IMR-90 (cell line): ENCODE data around the gene SNRNP40. TPM values are rescaled to one million over a fixed set of nuclear protein-coding genes. Genes with fewer than 3 reads are reported as not detected.

Experiments used
- ATAC-seq: fragments of 200-7000 bp; cut with Tn5 transposase; 2 replicates; pipeline ENCODE4 v1.9.1; 2020; ENCODE audit warnings: low read depth, mild to moderate bottlenecking, moderate library complexity
- BruUV-seq: library from RNA; stranded (reverse); fragments of 400-500 nt; replicated peaks from 2 replicates; lab custom pipeline; 2021; lab: Mats Ljungman, UMichigan
- CTCF ChIA-PET: fragments of 300-600 bp; formaldehyde crosslinking; extraction: SDS; loops from one replicate; lab custom pipeline; 2021; ENCODE audit warnings: antibody characterized with exemption; lab: Yijun Ruan, JAX
- POLR2A ChIA-PET: fragments of 300-600 bp; sonication (Branson Sonifier 250); formaldehyde crosslinking; loops from one replicate; lab custom pipeline; 2022; ENCODE audit warnings: antibody characterized with exemption; ENCODE audit not compliant: unreplicated experiment; lab: Charles Lee
- DNase-seq: peaks from one replicate; pipeline ENCODE4 v3.0.0; 2013
- H2AFZ ChIP-seq: replicated peaks from 2 replicates; pipeline ENCODE3; 2013; ENCODE audit warnings: low read length, mild to moderate bottlenecking; ENCODE audit not compliant: poor library complexity
- H2AK5ac ChIP-seq: 2 replicates; pipeline ENCODE4 v1.6.1; 2013; ENCODE audit warnings: low read depth, low read length, inconsistent platforms
- H2AK9ac ChIP-seq: replicated peaks from 2 replicates; pipeline ENCODE3; 2013; ENCODE audit warnings: mild to moderate bottlenecking, low read depth, low read length, moderate library complexity; ENCODE audit not compliant: poor library complexity
- H2BK120ac ChIP-seq: 2 replicates; pipeline ENCODE4 v1.6.1; 2013; ENCODE audit warnings: low read depth, low read length, inconsistent platforms
- H2BK15ac ChIP-seq: 3 replicates; pipeline ENCODE4 v1.6.1; 2013; ENCODE audit warnings: low read depth, low read length, inconsistent platforms
- H2BK20ac ChIP-seq: 2 replicates; pipeline ENCODE4 v1.6.1; 2013; ENCODE audit warnings: low read depth, mild to moderate bottlenecking, inconsistent platforms, low read length, moderate library complexity
- H2BK5ac ChIP-seq: 2 replicates; pipeline ENCODE4 v1.6.1; 2013; ENCODE audit warnings: mild to moderate bottlenecking, low read depth, low read length, inconsistent platforms; ENCODE audit not compliant: poor library complexity, severe bottlenecking
- H3K14ac ChIP-seq: replicated peaks from 2 replicates; pipeline ENCODE4 v1.6.1; 2013; ENCODE audit warnings: low read depth, low read length, inconsistent platforms
- H3K18ac ChIP-seq: 2 replicates; pipeline ENCODE4 v1.6.1; 2013; ENCODE audit warnings: low read depth, low read length, control low read depth
- H3K23ac ChIP-seq: 2 replicates; pipeline ENCODE4 v1.6.1; 2013; ENCODE audit warnings: low read depth, low read length, inconsistent platforms
- H3K27ac ChIP-seq: 2 replicates; pipeline ENCODE4 v1.5.1; 2013; ENCODE audit warnings: mild to moderate bottlenecking, control low read depth, low read length; ENCODE audit not compliant: insufficient read depth
- H3K27me3 ChIP-seq: 2 replicates; pipeline ENCODE4 v1.6.1; 2013; ENCODE audit warnings: low read length; ENCODE audit not compliant: control insufficient read depth, insufficient read depth
- H3K36me3 ChIP-seq: 2 replicates; pipeline ENCODE4 v1.6.1; 2013; ENCODE audit warnings: low read length, mixed read lengths; ENCODE audit not compliant: control insufficient read depth, insufficient read depth
- H3K4ac ChIP-seq: 2 replicates; pipeline ENCODE4 v1.6.1; 2013; ENCODE audit warnings: low read depth, low read length, inconsistent platforms
- H3K4me1 ChIP-seq: 2 replicates; pipeline ENCODE4 v1.6.1; 2013; ENCODE audit warnings: low read length, mixed read lengths; ENCODE audit not compliant: control insufficient read depth, insufficient read depth
- H3K4me2 ChIP-seq: 2 replicates; pipeline ENCODE4 v1.6.1; 2013; ENCODE audit warnings: low read depth, mild to moderate bottlenecking, control low read depth, low read length, moderate library complexity
- H3K4me3 ChIP-seq: 2 replicates; pipeline ENCODE4 v1.5.1; 2013; ENCODE audit warnings: low read depth, mild to moderate bottlenecking, control low read depth, low read length, moderate library complexity; ENCODE audit not compliant: insufficient read depth
- H3K56ac ChIP-seq: 2 replicates; pipeline ENCODE4 v1.6.1; 2013; ENCODE audit warnings: low read length, inconsistent platforms; ENCODE audit not compliant: insufficient read depth; ENCODE audit errors: extremely low read depth
- H3K79me1 ChIP-seq, 2 experiments: 2 replicates each; pipeline ENCODE4 v1.6.1; 2013; ENCODE audit warnings: low read length in 2 of 2, inconsistent platforms in 1 of 2, low read depth in 1 of 2
- H3K9ac ChIP-seq: 2 replicates; pipeline ENCODE4 v1.6.1; 2013; ENCODE audit warnings: low read depth, low read length, control low read depth
- H3K9me1 ChIP-seq: 2 replicates; pipeline ENCODE4 v1.6.1; 2013; ENCODE audit warnings: low read length, inconsistent platforms; ENCODE audit not compliant: insufficient read depth
- H3K9me3 ChIP-seq: 2 replicates; pipeline ENCODE4 v1.6.1; 2013; ENCODE audit warnings: low read length; ENCODE audit not compliant: control insufficient read depth, insufficient read depth
- H4K20me1 ChIP-seq: 2 replicates; pipeline ENCODE4 v1.6.1; 2013; ENCODE audit warnings: low read length, inconsistent platforms; ENCODE audit not compliant: insufficient read depth
- H4K5ac ChIP-seq: 2 replicates; pipeline ENCODE4 v1.6.1; 2013; ENCODE audit warnings: mild to moderate bottlenecking, low read depth, low read length, control low read depth
- H4K8ac ChIP-seq, 2 experiments: 2 replicates each; pipeline ENCODE4 v1.6.1; 2013; ENCODE audit warnings: low read depth in 2 of 2, low read length in 2 of 2, control low read depth in 1 of 2, inconsistent platforms in 1 of 2
- H4K91ac ChIP-seq: 2 replicates; pipeline ENCODE4 v1.6.1; 2013; ENCODE audit warnings: low read depth, low read length, inconsistent platforms; ENCODE audit not compliant: insufficient read depth
- BHLHE40 ChIP-seq: fragments of 150-350 bp; IDR thresholded peaks from 2 replicates; pipeline ENCODE4 v1.6.1; 2016; ENCODE audit warnings: mild to moderate bottlenecking, low read depth, low read length
- CEBPB ChIP-seq: IDR thresholded peaks from 2 replicates; pipeline ENCODE4 v1.6.1; 2012; ENCODE audit warnings: low read depth, low read length, improper control_type of control experiment
- CHD1 ChIP-seq: IDR thresholded peaks from 2 replicates; pipeline ENCODE4 v1.6.1; 2012; ENCODE audit warnings: low read depth, low read length, improper control_type of control experiment
- FOS ChIP-seq: fragments of 150-350 bp; IDR thresholded peaks from 2 replicates; pipeline ENCODE4 v1.6.1; 2016; ENCODE audit warnings: low read depth, low read length
- MAFK ChIP-seq: IDR thresholded peaks from 2 replicates; pipeline ENCODE4 v1.6.1; 2012; ENCODE audit warnings: low read depth, low read length, improper control_type of control experiment
- MAZ ChIP-seq: IDR thresholded peaks from 2 replicates; pipeline ENCODE4 v1.6.1; 2012; ENCODE audit warnings: low read depth, mild to moderate bottlenecking, low read length, improper control_type of control experiment, moderate library complexity, borderline replicate concordance
- MXI1 ChIP-seq: IDR thresholded peaks from 2 replicates; pipeline ENCODE4 v1.6.1; 2012; ENCODE audit warnings: low read depth, mild to moderate bottlenecking, low read length, moderate library complexity, borderline replicate concordance
- NFE2L2 ChIP-seq: fragments of 150-350 bp; IDR thresholded peaks from 2 replicates; pipeline ENCODE4 v1.6.1; 2016; ENCODE audit warnings: low read depth, mild to moderate bottlenecking, low read length
- POLR2A ChIP-seq: IDR thresholded peaks from 2 replicates; pipeline ENCODE4 v1.6.1; 2012; ENCODE audit warnings: mild to moderate bottlenecking, low read depth, low read length
- RAD21 ChIP-seq: IDR thresholded peaks from 2 replicates; pipeline ENCODE4 v1.6.1; 2012; ENCODE audit warnings: low read length, improper control_type of control experiment
- RCOR1 ChIP-seq: IDR thresholded peaks from 2 replicates; pipeline ENCODE4 v1.6.1; 2012; ENCODE audit warnings: mild to moderate bottlenecking, low read length, improper control_type of control experiment; ENCODE audit not compliant: insufficient replicate concordance
- RFX5 ChIP-seq: IDR thresholded peaks from 2 replicates; pipeline ENCODE4 v1.8.0; 2012; ENCODE audit warnings: low read depth, mild to moderate bottlenecking, low read length, moderate library complexity
- SMC3 ChIP-seq: fragments of 150-350 bp; IDR thresholded peaks from 2 replicates; pipeline ENCODE4 v1.6.1; 2016; ENCODE audit warnings: low read depth, mild to moderate bottlenecking, antibody characterized with exemption, low read length, moderate library complexity
- WGBS, 2 experiments: methylation state at CpG; one replicate each; pipeline versions ENCODE4 v1.1.5 to v1.1.7; 2013; ENCODE audit warnings: missing lambda C conversion rate in 2 of 2; ENCODE audit not compliant: insufficient read length in 1 of 2; ENCODE audit errors: extremely low coverage in 2 of 2; 5-methylcytosine and 5-hydroxymethylcytosine counted together
- dilution Hi-C: fragments of 300-500 bp; cut with HindIII; formaldehyde crosslinking; loops from one replicate; pipeline ENCODE4 v1.14.3; 2018; ENCODE audit warnings: low sequenced_read_pairs; ENCODE audit not compliant: unreplicated experiment
- in situ Hi-C: fragments of 300-500 bp; cut with MboI; formaldehyde crosslinking; loops from 3 replicates; pipeline ENCODE4 v1.14.3; 2019; ENCODE audit warnings: low sequenced_read_pairs, inconsistent platforms, mixed read lengths
- intact Hi-C: fragments of 100-400 bp; cut with micrococcal nuclease; formaldehyde crosslinking; loops from 2 replicates; pipeline ENCODE4 v1.10.0; 2022
- polyA plus RNA-seq, 3 experiments: library from polyadenylated mRNA; depleted of rRNA; stranded (reverse); fragments of >200 nt; gene quantifications; 2 replicates each; pipeline ENCODE4 v1.2.3, GENCODE V29; 2012; ENCODE audit warnings: low replicate concordance in 1 of 3
- total RNA-seq: library from RNA; depleted of rRNA; stranded (reverse); fragments of >200 nt; gene quantifications from 2 replicates; pipeline ENCODE4 v1.2.3, GENCODE V29; 2012
- TF ChIP-seq, protein P1 (sequence below): fragments of 150-350 bp; IDR thresholded peaks from 2 replicates; pipeline ENCODE4 v1.6.1; 2017; ENCODE audit warnings: mild to moderate bottlenecking, antibody characterized with exemption, low read length, low read depth
- TF ChIP-seq, protein P2 (sequence below): fragments of 150-350 bp; IDR thresholded peaks from 2 replicates; pipeline ENCODE4 v1.6.1; 2016; ENCODE audit warnings: low read depth, mild to moderate bottlenecking, low read length, moderate library complexity, borderline replicate concordance
- TF ChIP-seq, protein P3 (sequence below): conservative IDR thresholded peaks from 2 replicates; pipeline ENCODE4 v1.5.1; 2012; ENCODE audit warnings: mild to moderate bottlenecking, low read depth, low read length, improper control_type of control experiment

Gene SNRNP40
- total and polyA plus RNA-seq, 2 of the 4 experiments (the other 2 are of a cell fraction): 52.3 to 178 TPM

DNA sequence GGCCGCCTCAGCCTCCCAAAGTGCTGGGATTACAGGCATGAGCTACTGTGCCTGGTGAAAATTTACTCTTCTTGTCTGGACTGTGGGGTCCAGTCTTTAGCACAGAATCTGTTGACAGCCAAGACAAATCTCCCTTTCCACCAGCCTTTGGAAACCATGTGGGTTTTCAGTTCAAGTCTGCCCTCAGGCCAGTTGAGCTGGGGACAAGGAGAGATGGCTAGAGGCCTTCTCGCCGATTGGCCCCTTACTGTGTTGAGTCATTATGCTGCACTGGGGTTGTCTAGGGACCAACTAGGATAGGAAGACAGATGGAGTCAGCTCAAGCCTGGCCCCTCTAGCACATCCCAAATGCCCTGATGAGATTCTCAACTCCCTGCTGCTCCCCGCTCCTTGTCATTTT lies 48.3 kb downstream of the SNRNP40 start:
- no peaks in the 10 kb centered on the region for H3K36me3 ChIP-seq
- no peak overlapping the region for H3K27ac ChIP-seq
- H2AFZ ChIP-seq: no peak overlapping the region
- no peak overlapping the region for H3K14ac ChIP-seq
- ChIA-PET CTCF (interaction anchor here (0.7 kb wide), 1 partner anchor 20 kb away, joined by 3 read pairs; no protein-coding TSS in a partner anchor), POLR2A (no interaction called here)
- H2AK5ac ChIP-seq: no peak overlapping the region
- no TSS peak for BruUV-seq
- H3K9ac ChIP-seq: no peak overlapping the region
- no peak overlapping the region for H3K4me3 ChIP-seq
- dilution Hi-C loops (no loop called here), intact Hi-C loops (no loop called here), in situ Hi-C loops (no loop called here)
- no peaks in the 10 kb centered on the region for H3K79me1 ChIP-seq
- no peak for DNase-seq
- H3K4me1 ChIP-seq: no peaks in the 10 kb centered on the region
- no peak overlapping the region for H3K56ac ChIP-seq
- ATAC-seq: no peak
- H3K18ac ChIP-seq: no peak overlapping the region
- no peak overlapping the region for H3K4me2 ChIP-seq
- H3K9me1 ChIP-seq: no peaks in the 10 kb centered on the region
- no peak for TF ChIP-seq BHLHE40
- TF ChIP-seq MXI1: no peak
- TF ChIP-seq MAZ: no peak
- TF ChIP-seq FOS: no peak
- no peak for TF ChIP-seq CEBPB
- TF ChIP-seq, protein P1, sequence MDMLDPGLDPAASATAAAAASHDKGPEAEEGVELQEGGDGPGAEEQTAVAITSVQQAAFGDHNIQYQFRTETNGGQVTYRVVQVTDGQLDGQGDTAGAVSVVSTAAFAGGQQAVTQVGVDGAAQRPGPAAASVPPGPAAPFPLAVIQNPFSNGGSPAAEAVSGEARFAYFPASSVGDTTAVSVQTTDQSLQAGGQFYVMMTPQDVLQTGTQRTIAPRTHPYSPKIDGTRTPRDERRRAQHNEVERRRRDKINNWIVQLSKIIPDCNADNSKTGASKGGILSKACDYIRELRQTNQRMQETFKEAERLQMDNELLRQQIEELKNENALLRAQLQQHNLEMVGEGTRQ: no peak
- TF ChIP-seq POLR2A: no peak
- no peak for TF ChIP-seq RCOR1
- TF ChIP-seq, protein P2, sequence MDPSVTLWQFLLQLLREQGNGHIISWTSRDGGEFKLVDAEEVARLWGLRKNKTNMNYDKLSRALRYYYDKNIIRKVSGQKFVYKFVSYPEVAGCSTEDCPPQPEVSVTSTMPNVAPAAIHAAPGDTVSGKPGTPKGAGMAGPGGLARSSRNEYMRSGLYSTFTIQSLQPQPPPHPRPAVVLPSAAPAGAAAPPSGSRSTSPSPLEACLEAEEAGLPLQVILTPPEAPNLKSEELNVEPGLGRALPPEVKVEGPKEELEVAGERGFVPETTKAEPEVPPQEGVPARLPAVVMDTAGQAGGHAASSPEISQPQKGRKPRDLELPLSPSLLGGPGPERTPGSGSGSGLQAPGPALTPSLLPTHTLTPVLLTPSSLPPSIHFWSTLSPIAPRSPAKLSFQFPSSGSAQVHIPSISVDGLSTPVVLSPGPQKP: no peak
- no peak for TF ChIP-seq RFX5
- no peak for TF ChIP-seq MAFK
- TF ChIP-seq, protein P3, sequence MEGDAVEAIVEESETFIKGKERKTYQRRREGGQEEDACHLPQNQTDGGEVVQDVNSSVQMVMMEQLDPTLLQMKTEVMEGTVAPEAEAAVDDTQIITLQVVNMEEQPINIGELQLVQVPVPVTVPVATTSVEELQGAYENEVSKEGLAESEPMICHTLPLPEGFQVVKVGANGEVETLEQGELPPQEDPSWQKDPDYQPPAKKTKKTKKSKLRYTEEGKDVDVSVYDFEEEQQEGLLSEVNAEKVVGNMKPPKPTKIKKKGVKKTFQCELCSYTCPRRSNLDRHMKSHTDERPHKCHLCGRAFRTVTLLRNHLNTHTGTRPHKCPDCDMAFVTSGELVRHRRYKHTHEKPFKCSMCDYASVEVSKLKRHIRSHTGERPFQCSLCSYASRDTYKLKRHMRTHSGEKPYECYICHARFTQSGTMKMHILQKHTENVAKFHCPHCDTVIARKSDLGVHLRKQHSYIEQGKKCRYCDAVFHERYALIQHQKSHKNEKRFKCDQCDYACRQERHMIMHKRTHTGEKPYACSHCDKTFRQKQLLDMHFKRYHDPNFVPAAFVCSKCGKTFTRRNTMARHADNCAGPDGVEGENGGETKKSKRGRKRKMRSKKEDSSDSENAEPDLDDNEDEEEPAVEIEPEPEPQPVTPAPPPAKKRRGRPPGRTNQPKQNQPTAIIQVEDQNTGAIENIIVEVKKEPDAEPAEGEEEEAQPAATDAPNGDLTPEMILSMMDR: no peak
- TF ChIP-seq NFE2L2: no peak
- no peak for TF ChIP-seq RAD21
- no peak for TF ChIP-seq CHD1
- no peak for TF ChIP-seq SMC3
- H3K23ac ChIP-seq: no peak overlapping the region
- no peak overlapping the region for H2AK9ac ChIP-seq
- H3K9me3 ChIP-seq: no peaks in the 10 kb centered on the region
- H2BK15ac ChIP-seq: no peak overlapping the region
- H4K91ac ChIP-seq: no peak overlapping the region
- no peak overlapping the region for H4K8ac ChIP-seq
- WGBS, 2 experiments: no CpG with 5 or more reads among the region's 4 CpGs
- H2BK120ac ChIP-seq: no peak overlapping the region
- H2BK20ac ChIP-seq: no peak overlapping the region
- H4K20me1 ChIP-seq: no peaks in the 10 kb centered on the region
- peaks cover 6% of the 10 kb centered on the region for H3K27me3 ChIP-seq
- no peak overlapping the region for H4K5ac ChIP-seq
- no peak overlapping the region for H3K4ac ChIP-seq
- H2BK5ac ChIP-seq: no peak overlapping the region
